Kidney (tissue), 14 donors: ENCODE data around the gene COX8A. TPM values are rescaled to one million over a fixed set of nuclear protein-coding genes. Genes with fewer than 3 reads are reported as not detected.

ENCODE experiments used
- DNase-seq, 5 donors: peaks; one replicate each; pipeline ENCODE4 v3.0.0-alpha.2; 2013 to 2020
- FAIRE-seq: peaks from 2 replicates; lab custom pipeline; 2012; peaks lifted over from hg19 to GRCh38; lab: Jason Lieb, UNC
- H3K27ac ChIP-seq, 2 donors: one replicate each; pipeline ENCODE4 v1.7.0; 2013; ENCODE audit warnings: low read depth in 2 of 2, low read length in 2 of 2, inconsistent platforms in 1 of 2
- H3K27me3 ChIP-seq: one replicate; pipeline ENCODE4 v1.7.1; 2013; ENCODE audit warnings: low read length, inconsistent platforms; ENCODE audit not compliant: control insufficient read depth, insufficient read depth
- H3K36me3 ChIP-seq, 3 donors: one replicate each; pipeline versions ENCODE4 v1.7.0 to v1.7.1; 2013; ENCODE audit warnings: low read length in 3 of 3, control low read depth in 1 of 3, inconsistent platforms in 1 of 3; ENCODE audit not compliant: insufficient read depth in 3 of 3, control insufficient read depth in 2 of 3
- H3K4me1 ChIP-seq, 3 donors: one replicate each; pipeline versions ENCODE4 v1.7.0 to v1.7.1; 2013; ENCODE audit warnings: low read length in 3 of 3, inconsistent platforms in 1 of 3, low read depth in 1 of 3; ENCODE audit not compliant: control insufficient read depth in 2 of 3, insufficient read depth in 2 of 3
- H3K4me3 ChIP-seq, 3 donors: one replicate each; pipeline versions ENCODE4 v1.7.0 to v1.8.1; 2013; ENCODE audit warnings: low read length in 3 of 3, control low read depth in 1 of 3, inconsistent platforms in 1 of 3
- H3K9ac ChIP-seq, 3 donors: one replicate each; pipeline versions ENCODE4 v1.7.0 to v1.7.1; 2013; ENCODE audit warnings: low read length in 3 of 3, control low read depth in 1 of 3, inconsistent platforms in 1 of 3
- H3K9me3 ChIP-seq, 3 donors: one replicate each; pipeline versions ENCODE4 v1.7.0 to v1.7.1; 2013; ENCODE audit warnings: low read length in 3 of 3, control low read depth in 1 of 3, inconsistent platforms in 1 of 3; ENCODE audit not compliant: control insufficient read depth in 2 of 3, insufficient read depth in 1 of 3
- intact Hi-C: fragments of 100-400 bp; cut with DNase I; formaldehyde crosslinking; loops from one replicate; pipeline ENCODE4 v1.11.1; 2022
- polyA plus RNA-seq: library from polyadenylated mRNA; stranded (reverse); fragments of 350-450 nt; fragmentation: Illumina TruSeq; extraction: RNeasy Lipid Tissue Mini Kit (QIAGEN cat#74804); gene quantifications from one replicate; pipeline ENCODE4 v1.2.3, GENCODE V29; 2014; ENCODE audit warnings: low read depth, low replicate concordance; ENCODE audit not compliant: insufficient read depth
- total RNA-seq: library from RNA; stranded (reverse); fragmentation: NEBNext Ultra II Directional; extraction: Animal tissue kit (Norgen Biotek cat#: 25700); gene quantifications from one replicate; pipeline ENCODE4 v1.2.1, GENCODE V29; 2021
- TF ChIP-seq, protein P1 (sequence below): IDR thresholded peaks from 3 replicates; pipeline ENCODE4 v1.5.1; 2012; ENCODE audit warnings: mild to moderate bottlenecking, moderate library complexity, borderline replicate concordance; ENCODE audit not compliant: insufficient read depth; ENCODE audit errors: extremely low read depth
- donor health status: control.
- donor health status: control.
- donor health status: control.
- donor health status: control.
- donor health status: control.
- donor health status: DM: yes; HTN: yes; CAD: no.
- donor health status: Normal renal cell carcinoma (clear cell type).

The COX8A gene
- total and polyA plus RNA-seq, 2 donors from 2014 or later: 320 to 2,092 TPM

DNA sequence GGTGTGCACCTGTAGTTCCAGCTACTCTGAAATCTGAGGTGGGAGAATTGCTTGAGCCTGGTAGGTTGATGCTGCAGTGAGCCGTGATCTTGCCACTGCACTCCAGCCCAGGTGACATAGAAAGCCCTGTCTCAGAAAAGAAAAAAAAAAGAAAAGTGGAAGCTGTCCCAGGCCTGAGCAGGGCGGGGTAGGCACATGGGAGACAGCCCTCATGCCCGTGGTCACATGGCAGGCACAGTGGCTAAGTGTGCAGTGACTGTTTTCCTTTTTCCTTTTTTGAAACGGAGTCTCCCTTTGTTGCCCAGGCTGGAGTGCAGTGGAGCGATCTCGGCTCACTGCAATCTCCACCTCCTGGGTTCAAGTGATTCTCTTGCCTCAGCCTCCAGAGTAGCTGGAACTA, 19.6 kb downstream of the COX8A start:
- H3K4me1 ChIP-seq: peaks cover 0 to 2% (median 0%) of the 10 kb centered on the region in 3 donors
- TF ChIP-seq, protein P1, sequence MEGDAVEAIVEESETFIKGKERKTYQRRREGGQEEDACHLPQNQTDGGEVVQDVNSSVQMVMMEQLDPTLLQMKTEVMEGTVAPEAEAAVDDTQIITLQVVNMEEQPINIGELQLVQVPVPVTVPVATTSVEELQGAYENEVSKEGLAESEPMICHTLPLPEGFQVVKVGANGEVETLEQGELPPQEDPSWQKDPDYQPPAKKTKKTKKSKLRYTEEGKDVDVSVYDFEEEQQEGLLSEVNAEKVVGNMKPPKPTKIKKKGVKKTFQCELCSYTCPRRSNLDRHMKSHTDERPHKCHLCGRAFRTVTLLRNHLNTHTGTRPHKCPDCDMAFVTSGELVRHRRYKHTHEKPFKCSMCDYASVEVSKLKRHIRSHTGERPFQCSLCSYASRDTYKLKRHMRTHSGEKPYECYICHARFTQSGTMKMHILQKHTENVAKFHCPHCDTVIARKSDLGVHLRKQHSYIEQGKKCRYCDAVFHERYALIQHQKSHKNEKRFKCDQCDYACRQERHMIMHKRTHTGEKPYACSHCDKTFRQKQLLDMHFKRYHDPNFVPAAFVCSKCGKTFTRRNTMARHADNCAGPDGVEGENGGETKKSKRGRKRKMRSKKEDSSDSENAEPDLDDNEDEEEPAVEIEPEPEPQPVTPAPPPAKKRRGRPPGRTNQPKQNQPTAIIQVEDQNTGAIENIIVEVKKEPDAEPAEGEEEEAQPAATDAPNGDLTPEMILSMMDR: no peak
- FAIRE-seq: no peak
- no peaks in the 10 kb centered on the region for H3K9me3 ChIP-seq
- no peak overlapping the region for H3K9ac ChIP-seq
- H3K4me3 ChIP-seq: no peak overlapping the region
- H3K27ac ChIP-seq: no peak overlapping the region
- peaks cover 0 to 23% (median 9%) of the 10 kb centered on the region in 3 donors for H3K36me3 ChIP-seq
- no peak for DNase-seq
- intact Hi-C loops: no loop called here
- H3K27me3 ChIP-seq: no peaks in the 10 kb centered on the region

DNA sequence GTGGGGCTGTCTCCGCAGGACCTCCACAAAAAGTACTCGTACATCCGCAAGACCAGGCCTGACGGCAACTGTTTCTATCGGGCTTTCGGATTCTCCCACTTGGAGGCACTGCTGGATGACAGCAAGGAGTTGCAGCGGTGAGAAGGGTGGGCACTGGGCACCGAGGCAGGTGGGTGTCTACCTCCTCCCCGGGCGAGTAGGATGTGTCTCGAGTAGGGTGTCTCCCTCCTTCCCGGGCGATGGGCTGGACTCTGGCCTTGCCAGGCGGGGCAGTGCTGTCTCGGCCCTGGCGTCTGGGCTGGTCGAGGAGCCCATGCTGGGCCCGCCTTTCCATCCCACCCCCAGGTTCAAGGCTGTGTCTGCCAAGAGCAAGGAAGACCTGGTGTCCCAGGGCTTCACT, 22.1 kb downstream of the COX8A start:
- Histone ChIP-seq H3K4me1 (peaks cover 0 to 8% (median 0%) of the 10 kb centered on the region in 3 donors), H3K36me3 (peaks cover 0 to 10% (median 7%) of the 10 kb centered on the region in 3 donors), H3K9me3 (no peaks in the 10 kb centered on the region), H3K9ac (no peak overlapping the region), H3K27me3 (no peaks in the 10 kb centered on the region), H3K27ac (no peak overlapping the region), H3K4me3 (no peak overlapping the region)
- intact Hi-C loops: no loop called here
- DNase-seq (peak in 1 of 5 donors; percentile 74), FAIRE-seq (no peak)
- TF ChIP-seq, protein P1: no peak

DNA sequence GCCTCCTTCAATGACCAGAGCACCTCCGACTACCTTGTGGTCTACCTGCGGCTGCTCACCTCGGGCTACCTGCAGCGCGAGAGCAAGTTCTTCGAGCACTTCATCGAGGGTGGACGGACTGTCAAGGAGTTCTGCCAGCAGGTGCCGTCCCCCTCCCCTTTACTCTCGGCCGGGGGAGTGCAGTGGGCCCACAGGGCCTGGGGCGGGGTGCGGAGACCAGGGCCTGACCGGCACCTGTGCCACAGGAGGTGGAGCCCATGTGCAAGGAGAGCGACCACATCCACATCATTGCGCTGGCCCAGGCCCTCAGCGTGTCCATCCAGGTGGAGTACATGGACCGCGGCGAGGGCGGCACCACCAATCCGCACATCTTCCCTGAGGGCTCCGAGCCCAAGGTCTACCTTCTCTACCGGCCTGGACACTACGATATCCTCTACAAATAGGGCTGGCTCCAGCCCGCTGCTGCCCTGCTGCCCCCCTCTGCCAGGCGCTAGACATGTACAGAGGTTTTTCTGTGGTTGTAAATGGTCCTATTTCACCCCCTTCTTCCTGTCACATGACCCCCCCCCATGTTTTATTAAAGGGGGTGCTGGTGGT, 22.8 kb downstream of the COX8A start:
- Histone ChIP-seq H3K4me3 (no peak overlapping the region), H3K27me3 (no peaks in the 10 kb centered on the region), H3K4me1 (peaks cover 0 to 14% (median 0%) of the 10 kb centered on the region in 3 donors), H3K27ac (no peak overlapping the region), H3K36me3 (peaks cover 0 to 8% (median 7%) of the 10 kb centered on the region in 3 donors), H3K9ac (no peak overlapping the region), H3K9me3 (no peaks in the 10 kb centered on the region)
- DNase-seq (peak in 1 of 5 donors; percentile 69), FAIRE-seq (no peak)
- TF ChIP-seq, protein P1: no peak
- intact Hi-C loops: no loop called here
